ENCODE measurements around the gene PALLD. TPM values are rescaled to one million over a fixed set of nuclear protein-coding genes. Genes with fewer than 3 reads are reported as not detected.
A peak's percentile ranks its signal among the peaks of the same experiment; 100 is the strongest.

The PALLD gene
- total RNA-seq, 4 donors from 2014 or later, result 60.2 to 437 (median 118) TPM

GRCh38 chr4:168887809-168888208 lies 391.0 kb downstream of the PALLD start:
- 65 to 70% methylated on average over 1 of the region's 1 CpG for WGBS, 2 donors
- intact Hi-C loops (cut with DNase I), result no loop called here
- H3K27me3 ChIP-seq, result no peaks in the 10 kb centered on the region
- TF ChIP-seq CTCF (IDR thresholded peaks at IDR 0.05) (no peak), POLR2A (IDR thresholded peaks at IDR 0.05) (no peak)
- no peak for DNase-seq
- H3K9me3 ChIP-seq, result no peaks in the 10 kb centered on the region
- H3K27ac ChIP-seq, result peak overlapping the region in 1 of 4 donors; percentile 16
- peaks cover 0 to 52% (median 9%) of the 10 kb centered on the region in 3 donors for H3K36me3 ChIP-seq
- H3K4me1 ChIP-seq, result peaks cover 0 to 23% (median 5%) of the 10 kb centered on the region in 3 donors
- no peak overlapping the region for H3K4me3 ChIP-seq

GRCh38 chr4:168888715-168889215 lies 391.9 kb downstream of the PALLD start:
- Histone ChIP-seq H3K27ac (peak overlapping the region in 1 of 4 donors; percentile 16), H3K9me3 (no peaks in the 10 kb centered on the region), H3K36me3 (peaks cover 0 to 56% (median 9%) of the 10 kb centered on the region in 3 donors), H3K4me1 (peaks cover 0 to 15% (median 5%) of the 10 kb centered on the region in 3 donors), H3K4me3 (no peak overlapping the region), H3K27me3 (no peaks in the 10 kb centered on the region)
- intact Hi-C loops (cut with DNase I), result no loop called here
- 79 to 80% methylated on average over 4 to 5 of the region's 6 CpGs for WGBS, 2 donors
- no peak for DNase-seq
- no peak for TF ChIP-seq CTCF (IDR thresholded peaks at IDR 0.05)
- no peak for TF ChIP-seq POLR2A (IDR thresholded peaks at IDR 0.05)

GRCh38 chr4:168891086-168891485 lies 394.2 kb downstream of the PALLD start:
- no peak overlapping the region for H3K4me3 ChIP-seq
- H3K27me3 ChIP-seq, result no peaks in the 10 kb centered on the region
- TF ChIP-seq POLR2A (IDR thresholded peaks at IDR 0.05) (no peak), CTCF (IDR thresholded peaks at IDR 0.05) (no peak)
- no peak overlapping the region for H3K27ac ChIP-seq
- DNase-seq, result no peak
- no peaks in the 10 kb centered on the region for H3K9me3 ChIP-seq
- peaks cover 9 to 74% (median 10%) of the 10 kb centered on the region in 3 donors for H3K36me3 ChIP-seq
- 100% methylated on average over 2 of the region's 2 CpGs for WGBS, 2 donors
- intact Hi-C loops (cut with DNase I), result no loop called here
- H3K4me1 ChIP-seq, result peaks cover 0 to 6% (median 3%) of the 10 kb centered on the region in 3 donors

- intact Hi-C loops (cut with DNase I), result no loop called here
- Histone ChIP-seq H3K27me3 (no peaks in the 10 kb centered on the region), H3K36me3 (peaks cover 9 to 80% (median 10%) of the 10 kb centered on the region in 3 donors), H3K4me3 (no peak overlapping the region), H3K9me3 (no peaks in the 10 kb centered on the region), H3K4me1 (peaks cover 0 to 6% (median 0%) of the 10 kb centered on the region in 3 donors), H3K27ac (no peak overlapping the region)
- 89 to 94% methylated on average over 3 of the region's 3 CpGs for WGBS, 2 donors
- DNase-seq, result no peak
- TF ChIP-seq CTCF (IDR thresholded peaks at IDR 0.05) (no peak), POLR2A (IDR thresholded peaks at IDR 0.05) (no peak)
Measured at GRCh38 chr4:168891688-168892087, 394.8 kb downstream of the PALLD start.

GRCh38 chr4:168892475-168892874 lies 395.6 kb downstream of the PALLD start:
- no peaks in the 10 kb centered on the region for H3K9me3 ChIP-seq
- H3K36me3 ChIP-seq, result peaks cover 9 to 88% (median 10%) of the 10 kb centered on the region in 3 donors
- TF ChIP-seq POLR2A (IDR thresholded peaks at IDR 0.05) (no peak), CTCF (IDR thresholded peaks at IDR 0.05) (no peak)
- H3K27me3 ChIP-seq, result no peaks in the 10 kb centered on the region
- no peak overlapping the region for H3K4me3 ChIP-seq
- intact Hi-C loops (cut with DNase I), result no loop called here
- no peak for DNase-seq
- peaks cover 0 to under 1% (median 0%) of the 10 kb centered on the region in 3 donors for H3K4me1 ChIP-seq
- H3K27ac ChIP-seq, result no peak overlapping the region

Data from esophagus squamous epithelium (tissue), 5 donors.